ENCODE results near the gene BRF1. TPM values are rescaled to one million over a fixed set of nuclear protein-coding genes. Genes with fewer than 3 reads are reported as not detected.

Gene BRF1
- total and polyA plus RNA-seq, 8 donors = 13.6 to 50.2 (median 20.4) TPM

- DNase-seq (no peak), FAIRE-seq (no peak), ATAC-seq (no peak)
- 55 to 65% methylated on average over 18 of the region's 18 CpGs for WGBS, 2 donors
- no peaks in the 10 kb centered on the region for H3K9me3 ChIP-seq
- intact Hi-C loops (cut with DNase I) = no loop called here
- no peaks in the 10 kb centered on the region for H3K36me3 ChIP-seq
- H3K27me3 ChIP-seq = peaks cover 0 to 2% (median 0%) of the 10 kb centered on the region in 4 donors
- H3K4me1 ChIP-seq = peaks cover 0 to 5% (median 4%) of the 10 kb centered on the region in 3 donors
- H3K27ac ChIP-seq = no peak overlapping the region
- H3K4me3 ChIP-seq = no peak overlapping the region
- no peak for TF ChIP-seq CTCF (IDR thresholded peaks at IDR 0.05)
Observed at GRCh38 chr14:105199093-105199492, 101.7 kb downstream of the BRF1 start.

- intact Hi-C loops (cut with DNase I) = no loop called here
- no peak for TF ChIP-seq CTCF (IDR thresholded peaks at IDR 0.05)
- H3K4me3 ChIP-seq = no peak overlapping the region
- no peaks in the 10 kb centered on the region for H3K36me3 ChIP-seq
- FAIRE-seq = no peak
- WGBS, 2 donors = 70 to 72% methylated on average over 4 of the region's 4 CpGs
- no peak for DNase-seq
- ATAC-seq = no peak
- no peaks in the 10 kb centered on the region for H3K9me3 ChIP-seq
- no peak overlapping the region for H3K27ac ChIP-seq
- peaks cover 0 to 2% (median 0%) of the 10 kb centered on the region in 4 donors for H3K27me3 ChIP-seq
- H3K4me1 ChIP-seq = peaks cover 0 to under 1% (median 0%) of the 10 kb centered on the region in 3 donors
Observed at GRCh38 chr14:105198588-105198987, 102.2 kb downstream of the BRF1 start.

GRCh38 chr14:105197211-105197641 lies 103.6 kb downstream of the BRF1 start:
- 30 to 35% methylated on average over 14 to 15 of the region's 15 CpGs for WGBS, 2 donors
- ATAC-seq (peak in 1 of 4 donors; percentile 4), DNase-seq (no peak), FAIRE-seq (no peak)
- no peak overlapping the region for H3K4me3 ChIP-seq
- intact Hi-C loops (cut with DNase I) = no loop called here
- H3K27ac ChIP-seq = no peak overlapping the region
- no peaks in the 10 kb centered on the region for H3K36me3 ChIP-seq
- no peak for TF ChIP-seq CTCF (IDR thresholded peaks at IDR 0.05)
- H3K9me3 ChIP-seq = no peaks in the 10 kb centered on the region
- peaks cover 0 to 2% (median 0%) of the 10 kb centered on the region in 4 donors for H3K27me3 ChIP-seq
- H3K4me1 ChIP-seq = no peaks in the 10 kb centered on the region

- peak overlapping the region in 1 of 4 donors; percentile 10 for H3K4me3 ChIP-seq
- no peak for DNase-seq
- H3K9me3 ChIP-seq = no peaks in the 10 kb centered on the region
- no peaks in the 10 kb centered on the region for H3K36me3 ChIP-seq
- 12 to 15% methylated on average over 39 to 58 of the region's 58 CpGs for WGBS, 2 donors
- no peak for FAIRE-seq
- H3K27me3 ChIP-seq = peaks cover 0 to 6% (median 0%) of the 10 kb centered on the region in 4 donors
- TF ChIP-seq CTCF (IDR thresholded peaks at IDR 0.05) = no peak
- H3K4me1 ChIP-seq = no peaks in the 10 kb centered on the region
- H3K27ac ChIP-seq = peak overlapping the region in 1 of 4 donors; percentile 33
- peak in 3 of 4 donors; percentile 9 to 22 (median 15) for ATAC-seq
- intact Hi-C loops (cut with DNase I) = no loop called here
Observed at GRCh38 chr14:105196265-105196960, 104.4 kb downstream of the BRF1 start.

Measured in pancreas (tissue), 10 donors.